IMR-90 (cell line): Measurements from ENCODE around the gene MTMR1. TPM values are rescaled to one million over a fixed set of nuclear protein-coding genes. Genes with fewer than 3 reads are reported as not detected.

Experiments used
- ATAC-seq: fragments of 200-7000 bp; cut with Tn5 transposase; 2 replicates; pipeline ENCODE4 v1.9.1; 2020; ENCODE audit warnings: low read depth, mild to moderate bottlenecking, moderate library complexity
- BruUV-seq: library from RNA; stranded (reverse); fragments of 400-500 nt; replicated peaks from 2 replicates; lab custom pipeline; 2021; lab: Mats Ljungman, UMichigan
- CTCF ChIA-PET: fragments of 300-600 bp; formaldehyde crosslinking; extraction: SDS; loops from one replicate; lab custom pipeline; 2021; ENCODE audit warnings: antibody characterized with exemption; lab: Yijun Ruan, JAX
- POLR2A ChIA-PET: fragments of 300-600 bp; sonication (Branson Sonifier 250); formaldehyde crosslinking; loops from one replicate; lab custom pipeline; 2022; ENCODE audit warnings: antibody characterized with exemption; ENCODE audit not compliant: unreplicated experiment; lab: Charles Lee
- DNase-seq: peaks from one replicate; pipeline ENCODE4 v3.0.0; 2013
- H2AFZ ChIP-seq: replicated peaks from 2 replicates; pipeline ENCODE3; 2013; ENCODE audit warnings: low read length, mild to moderate bottlenecking; ENCODE audit not compliant: poor library complexity
- H2AK5ac ChIP-seq: 2 replicates; pipeline ENCODE4 v1.6.1; 2013; ENCODE audit warnings: low read depth, low read length, inconsistent platforms
- H2AK9ac ChIP-seq: replicated peaks from 2 replicates; pipeline ENCODE3; 2013; ENCODE audit warnings: mild to moderate bottlenecking, low read depth, low read length, moderate library complexity; ENCODE audit not compliant: poor library complexity
- H2BK120ac ChIP-seq: 2 replicates; pipeline ENCODE4 v1.6.1; 2013; ENCODE audit warnings: low read depth, low read length, inconsistent platforms
- H2BK15ac ChIP-seq: 3 replicates; pipeline ENCODE4 v1.6.1; 2013; ENCODE audit warnings: low read depth, low read length, inconsistent platforms
- H2BK20ac ChIP-seq: 2 replicates; pipeline ENCODE4 v1.6.1; 2013; ENCODE audit warnings: low read depth, mild to moderate bottlenecking, inconsistent platforms, low read length, moderate library complexity
- H2BK5ac ChIP-seq: 2 replicates; pipeline ENCODE4 v1.6.1; 2013; ENCODE audit warnings: mild to moderate bottlenecking, low read depth, low read length, inconsistent platforms; ENCODE audit not compliant: poor library complexity, severe bottlenecking
- H3K14ac ChIP-seq: replicated peaks from 2 replicates; pipeline ENCODE4 v1.6.1; 2013; ENCODE audit warnings: low read depth, low read length, inconsistent platforms
- H3K18ac ChIP-seq: 2 replicates; pipeline ENCODE4 v1.6.1; 2013; ENCODE audit warnings: low read depth, low read length, control low read depth
- H3K23ac ChIP-seq: 2 replicates; pipeline ENCODE4 v1.6.1; 2013; ENCODE audit warnings: low read depth, low read length, inconsistent platforms
- H3K27ac ChIP-seq: 2 replicates; pipeline ENCODE4 v1.5.1; 2013; ENCODE audit warnings: mild to moderate bottlenecking, control low read depth, low read length; ENCODE audit not compliant: insufficient read depth
- H3K27me3 ChIP-seq: 2 replicates; pipeline ENCODE4 v1.6.1; 2013; ENCODE audit warnings: low read length; ENCODE audit not compliant: control insufficient read depth, insufficient read depth
- H3K36me3 ChIP-seq: 2 replicates; pipeline ENCODE4 v1.6.1; 2013; ENCODE audit warnings: low read length, mixed read lengths; ENCODE audit not compliant: control insufficient read depth, insufficient read depth
- H3K4ac ChIP-seq: 2 replicates; pipeline ENCODE4 v1.6.1; 2013; ENCODE audit warnings: low read depth, low read length, inconsistent platforms
- H3K4me1 ChIP-seq: 2 replicates; pipeline ENCODE4 v1.6.1; 2013; ENCODE audit warnings: low read length, mixed read lengths; ENCODE audit not compliant: control insufficient read depth, insufficient read depth
- H3K4me2 ChIP-seq: 2 replicates; pipeline ENCODE4 v1.6.1; 2013; ENCODE audit warnings: low read depth, mild to moderate bottlenecking, control low read depth, low read length, moderate library complexity
- H3K4me3 ChIP-seq: 2 replicates; pipeline ENCODE4 v1.5.1; 2013; ENCODE audit warnings: low read depth, mild to moderate bottlenecking, control low read depth, low read length, moderate library complexity; ENCODE audit not compliant: insufficient read depth
- H3K56ac ChIP-seq: 2 replicates; pipeline ENCODE4 v1.6.1; 2013; ENCODE audit warnings: low read length, inconsistent platforms; ENCODE audit not compliant: insufficient read depth; ENCODE audit errors: extremely low read depth
- H3K79me1 ChIP-seq, 2 experiments: 2 replicates each; pipeline ENCODE4 v1.6.1; 2013; ENCODE audit warnings: low read length in 2 of 2, inconsistent platforms in 1 of 2, low read depth in 1 of 2
- H3K9ac ChIP-seq: 2 replicates; pipeline ENCODE4 v1.6.1; 2013; ENCODE audit warnings: low read depth, low read length, control low read depth
- H3K9me1 ChIP-seq: 2 replicates; pipeline ENCODE4 v1.6.1; 2013; ENCODE audit warnings: low read length, inconsistent platforms; ENCODE audit not compliant: insufficient read depth
- H3K9me3 ChIP-seq: 2 replicates; pipeline ENCODE4 v1.6.1; 2013; ENCODE audit warnings: low read length; ENCODE audit not compliant: control insufficient read depth, insufficient read depth
- H4K20me1 ChIP-seq: 2 replicates; pipeline ENCODE4 v1.6.1; 2013; ENCODE audit warnings: low read length, inconsistent platforms; ENCODE audit not compliant: insufficient read depth
- H4K5ac ChIP-seq: 2 replicates; pipeline ENCODE4 v1.6.1; 2013; ENCODE audit warnings: mild to moderate bottlenecking, low read depth, low read length, control low read depth
- H4K8ac ChIP-seq, 2 experiments: 2 replicates each; pipeline ENCODE4 v1.6.1; 2013; ENCODE audit warnings: low read depth in 2 of 2, low read length in 2 of 2, control low read depth in 1 of 2, inconsistent platforms in 1 of 2
- H4K91ac ChIP-seq: 2 replicates; pipeline ENCODE4 v1.6.1; 2013; ENCODE audit warnings: low read depth, low read length, inconsistent platforms; ENCODE audit not compliant: insufficient read depth
- FOS ChIP-seq: fragments of 150-350 bp; IDR thresholded peaks from 2 replicates; pipeline ENCODE4 v1.6.1; 2016; ENCODE audit warnings: low read depth, low read length
- MAZ ChIP-seq: IDR thresholded peaks from 2 replicates; pipeline ENCODE4 v1.6.1; 2012; ENCODE audit warnings: low read depth, mild to moderate bottlenecking, low read length, improper control_type of control experiment, moderate library complexity, borderline replicate concordance
- NFE2L2 ChIP-seq: fragments of 150-350 bp; IDR thresholded peaks from 2 replicates; pipeline ENCODE4 v1.6.1; 2016; ENCODE audit warnings: low read depth, mild to moderate bottlenecking, low read length
- RAD21 ChIP-seq: IDR thresholded peaks from 2 replicates; pipeline ENCODE4 v1.6.1; 2012; ENCODE audit warnings: low read length, improper control_type of control experiment
- RCOR1 ChIP-seq: IDR thresholded peaks from 2 replicates; pipeline ENCODE4 v1.6.1; 2012; ENCODE audit warnings: mild to moderate bottlenecking, low read length, improper control_type of control experiment; ENCODE audit not compliant: insufficient replicate concordance
- WGBS, 2 experiments: methylation state at CpG; one replicate each; pipeline versions ENCODE4 v1.1.5 to v1.1.7; 2013; ENCODE audit warnings: missing lambda C conversion rate in 2 of 2; ENCODE audit not compliant: insufficient read length in 1 of 2; ENCODE audit errors: extremely low coverage in 2 of 2; 5-methylcytosine and 5-hydroxymethylcytosine counted together
- dilution Hi-C: fragments of 300-500 bp; cut with HindIII; formaldehyde crosslinking; loops from one replicate; pipeline ENCODE4 v1.14.3; 2018; ENCODE audit warnings: low sequenced_read_pairs; ENCODE audit not compliant: unreplicated experiment
- in situ Hi-C: fragments of 300-500 bp; cut with MboI; formaldehyde crosslinking; loops from 3 replicates; pipeline ENCODE4 v1.14.3; 2019; ENCODE audit warnings: low sequenced_read_pairs, inconsistent platforms, mixed read lengths
- intact Hi-C: fragments of 100-400 bp; cut with micrococcal nuclease; formaldehyde crosslinking; loops from 2 replicates; pipeline ENCODE4 v1.10.0; 2022
- polyA plus RNA-seq, 3 experiments: library from polyadenylated mRNA; depleted of rRNA; stranded (reverse); fragments of >200 nt; gene quantifications; 2 replicates each; pipeline ENCODE4 v1.2.3, GENCODE V29; 2012; ENCODE audit warnings: low replicate concordance in 1 of 3
- total RNA-seq: library from RNA; depleted of rRNA; stranded (reverse); fragments of >200 nt; gene quantifications from 2 replicates; pipeline ENCODE4 v1.2.3, GENCODE V29; 2012
- TF ChIP-seq, protein P1 (sequence below): fragments of 150-350 bp; IDR thresholded peaks from 2 replicates; pipeline ENCODE4 v1.6.1; 2016; ENCODE audit warnings: low read depth, mild to moderate bottlenecking, low read length, moderate library complexity, borderline replicate concordance

MTMR1 gene
- total and polyA plus RNA-seq, 2 of the 4 experiments (the other 2 are of a cell fraction) = 19.0 to 28.8 TPM

DNA sequence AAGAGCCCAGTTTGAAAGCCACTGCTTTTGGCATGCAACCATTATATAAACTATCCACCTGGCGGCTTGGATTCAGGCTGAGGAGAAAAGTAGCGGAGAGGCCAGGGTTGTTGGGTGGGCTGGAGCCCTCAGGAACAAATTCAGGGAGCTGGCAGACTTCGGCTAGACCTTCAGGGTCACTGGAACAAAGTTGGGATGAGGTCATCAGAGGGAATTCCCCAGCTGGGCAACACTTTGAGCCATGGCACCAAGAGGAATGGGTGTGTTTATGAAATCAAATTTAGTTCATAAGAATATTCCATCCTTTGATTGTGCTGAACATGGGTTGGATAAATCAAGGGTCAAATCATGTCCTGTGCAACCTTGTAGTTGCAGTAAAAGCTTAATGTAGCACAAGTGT is 22.0 kb downstream of the MTMR1 start:
- in situ Hi-C loops = loop anchor here (25.0 kb wide), 2 partner anchors 353 to 753 kb away; partner anchors contain the start of gene MAMLD1
- BruUV-seq = no TSS peak
- CTCF ChIA-PET = interaction anchor here (1.2 to 1.6 kb wide), 2 partner anchors 32 to 171 kb away, joined by 3 to 5 read pairs; no protein-coding TSS in a partner anchor
- Histone ChIP-seq H3K36me3 (no peaks in the 10 kb centered on the region), H3K4ac (no peak overlapping the region), H4K20me1 (no peaks in the 10 kb centered on the region), H3K9me3 (no peaks in the 10 kb centered on the region), H3K4me1 (0 out of 2 replicates have a peak, but pooled peaks cover 2% of the 10 kb centered on the region), H2AFZ (no peak overlapping the region), H2AK9ac (no peak overlapping the region), H4K8ac (no peak overlapping the region), H3K27ac (no peak overlapping the region), H4K5ac (no peak overlapping the region), H2BK15ac (no peak overlapping the region), H3K4me3 (no peak overlapping the region), H3K9me1 (no peaks in the 10 kb centered on the region), H2BK120ac (no peak overlapping the region), H3K14ac (no peak overlapping the region), H2BK5ac (no peak overlapping the region), H3K27me3 (no peaks in the 10 kb centered on the region), H3K4me2 (no peak overlapping the region), H2AK5ac (no peak overlapping the region), H3K79me1 (peaks cover 0 to 2% of the 10 kb centered on the region in 2 experiments; a peak in 1 of 4 replicates), H4K91ac (no peak overlapping the region), H3K23ac (no peak overlapping the region), H3K9ac (no peak overlapping the region), H3K18ac (no peak overlapping the region), H2BK20ac (no peak overlapping the region), H3K56ac (no peak overlapping the region)
- WGBS, 2 experiments = no CpG with 5 or more reads among the region's 3 CpGs
- DNase-seq = no peak
- dilution Hi-C loops = no loop called here
- intact Hi-C loops = loop anchor here (5.0 to 10.0 kb wide), 2 partner anchors 140 to 753 kb away; no protein-coding TSS in a partner anchor
- POLR2A ChIA-PET = no interaction called here
- TF ChIP-seq MAZ (no peak), RAD21 (no peak), FOS (no peak), NFE2L2 (no peak), RCOR1 (no peak)
- TF ChIP-seq, protein P1, sequence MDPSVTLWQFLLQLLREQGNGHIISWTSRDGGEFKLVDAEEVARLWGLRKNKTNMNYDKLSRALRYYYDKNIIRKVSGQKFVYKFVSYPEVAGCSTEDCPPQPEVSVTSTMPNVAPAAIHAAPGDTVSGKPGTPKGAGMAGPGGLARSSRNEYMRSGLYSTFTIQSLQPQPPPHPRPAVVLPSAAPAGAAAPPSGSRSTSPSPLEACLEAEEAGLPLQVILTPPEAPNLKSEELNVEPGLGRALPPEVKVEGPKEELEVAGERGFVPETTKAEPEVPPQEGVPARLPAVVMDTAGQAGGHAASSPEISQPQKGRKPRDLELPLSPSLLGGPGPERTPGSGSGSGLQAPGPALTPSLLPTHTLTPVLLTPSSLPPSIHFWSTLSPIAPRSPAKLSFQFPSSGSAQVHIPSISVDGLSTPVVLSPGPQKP = no peak
- no peak for ATAC-seq
